HEK293T (cell line): ENCODE results near the gene HSD11B1.

Experiments used
- FOXA1 ChIP-seq: fragments of 450-650 bp; IDR thresholded peaks from 2 replicates; pipeline ENCODE4 v1.6.1; 2016; ENCODE audit warnings: mild to moderate bottlenecking
- FOXK2 ChIP-seq: fragments of 450-650 bp; IDR thresholded peaks from 2 replicates; pipeline ENCODE4 v1.6.1; 2016; ENCODE audit warnings: mild to moderate bottlenecking
- FOXM1 ChIP-seq: fragments of 450-650 bp; IDR thresholded peaks from 2 replicates; pipeline ENCODE4 v1.6.1; 2017; ENCODE audit warnings: mild to moderate bottlenecking, borderline replicate concordance
- L3MBTL2 ChIP-seq: fragments of 450-650 bp; conservative IDR thresholded peaks from 2 replicates; pipeline ENCODE4 v1.6.1; 2016; ENCODE audit warnings: mild to moderate bottlenecking
- SP1 ChIP-seq: fragments of 450-650 bp; IDR thresholded peaks from 2 replicates; pipeline ENCODE4 v1.6.1; 2017
- ZNF384 ChIP-seq: fragments of 450-650 bp; IDR thresholded peaks from 2 replicates; pipeline ENCODE4 v1.6.1; 2016

DNA sequence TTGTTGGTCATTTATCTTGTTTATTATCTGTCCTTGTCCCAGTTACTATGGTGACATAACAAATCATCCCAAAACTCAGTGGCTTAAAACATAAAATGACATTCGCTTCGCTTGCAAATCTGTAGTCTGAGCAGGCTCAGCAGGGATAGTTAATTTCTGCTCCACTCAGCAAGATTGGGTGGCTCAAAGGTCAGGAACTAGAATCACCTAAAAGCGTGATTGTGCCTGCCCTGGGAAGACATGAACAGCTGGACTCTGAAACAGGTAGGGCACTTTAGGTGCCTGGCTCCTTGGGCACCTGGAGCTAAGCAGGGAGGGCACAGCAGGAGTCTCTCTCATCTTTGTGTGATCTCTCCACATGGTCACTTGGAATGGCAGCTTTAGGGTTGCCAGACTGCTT lies 36.5 kb downstream of the HSD11B1 start:
- TF ChIP-seq FOXK2 (no peak), SP1 (no peak), ZNF384 (no peak), L3MBTL2 (no peak), FOXM1 (no peak), FOXA1 (no peak)
